ENCODE results near the gene RAB40A. TPM values are rescaled to one million over a fixed set of nuclear protein-coding genes. Genes with fewer than 3 reads are reported as not detected.

Gene RAB40A
- total RNA-seq = 0.22 and 0.39 TPM in 2 replicates

GRCh38 chrX:103519389-103519788 lies at the start of gene RAB40A:
TSS of gene RAB40A (minus strand) at chrX:103519489. CDS start at chrX:103500756, 18,733 bp downstream.

Other genes with a start within 250 kb of the RAB40A start
- not detected in 2 replicates for gene TCEAL5, start 242.7 kb downstream of the RAB40A start, total RNA-seq
- gene BEX2, start 208.5 kb downstream of the RAB40A start, total RNA-seq = 0.91 and 2.7 TPM in 2 replicates
- 11.8 and 31.9 TPM in 2 replicates for gene TCEAL7, start 189.2 kb downstream of the RAB40A start, total RNA-seq
- 166 and 184 TPM in 2 replicates for gene TCEAL9, start 163.0 kb downstream of the RAB40A start, total RNA-seq
- 181 and 207 TPM in 2 replicates for gene BEX3, start 143.0 kb downstream of the RAB40A start, total RNA-seq
- gene TCEAL4, start 66.0 kb upstream of the RAB40A start, total RNA-seq = 39.6 and 52.5 TPM in 2 replicates
- gene TCEAL3, start 88.5 kb upstream of the RAB40A start, total RNA-seq = 13.3 and 19.7 TPM in 2 replicates
- 33.9 and 34.0 TPM in 2 replicates for gene TCEAL1, start 109.5 kb upstream of the RAB40A start, total RNA-seq
- 698 and 779 TPM in 2 replicates for gene MORF4L2, start 167.2 kb upstream of the RAB40A start, total RNA-seq
- 0.32 TPM in 1 of 2 replicates, not detected in the other for gene TMEM31, start 191.4 kb upstream of the RAB40A start, total RNA-seq